ENCODE measurements around the gene ANO1. TPM values are rescaled to one million over a fixed set of nuclear protein-coding genes. Genes with fewer than 3 reads are reported as not detected.

Gene ANO1
- total and polyA plus RNA-seq, 2 of the 8 experiments (the other 6 are each of a cell fraction or from before 2014, with no cell fraction given) = 4.7 to 5.0 TPM

GRCh38 chr11:70176940-70177689 lies 99.0 kb downstream of the ANO1 start (continued):
- TF ChIP-seq CTCF (IDR thresholded peaks at IDR 0.05; ENCODE audit: control extremely low read depth in 1 of 3, insufficient read depth in 1 of 3, low read depth in 1 of 3, low read length in 3 of 3) = peak; percentile 77 to 94 (median 83)
- no peak for TF ChIP-seq NANOG (IDR thresholded peaks at IDR 0.05; ENCODE audit: insufficient read depth, low read depth, low read length, poor library complexity, severe bottlenecking)
- TF ChIP-seq SIN3A (conservative IDR thresholded peaks at IDR 0.05 in 1 of 2, IDR thresholded peaks at IDR 0.05 in 1 of 2; ENCODE audit: low read depth in 1 of 2, low read length in 2 of 2) = 0 out of 4 replicates have a peak, but pooled peaks of 1 of the 2 experiments have one; percentile 25
- TF ChIP-seq POLR2AphosphoS5 (IDR thresholded peaks at IDR 0.05; ENCODE audit: low read depth, low read length) = no peak
